ENCODE measurements around the gene SLIT3.

SLIT3 gene

GRCh38 chr5:168712280-168712924, 588.5 kb downstream of the SLIT3 start:
- Histone ChIP-seq H3K27me3 (ENCODE audit: insufficient read depth, poor library complexity, severe bottlenecking) (no peaks in the 10 kb centered on the region), H3K27ac (replicated peaks) (no peak overlapping the region), H3K4me3 (replicated peaks; ENCODE audit: insufficient read depth, low read length) (no peak overlapping the region)
- no peak for DNase-seq (ENCODE audit: low read depth in 1 of 2, low spot score in 1 of 2)
- TF ChIP-seq GABPA (IDR thresholded peaks at IDR 0.05; ENCODE audit: low read depth) (no peak), CTCF (IDR thresholded peaks at IDR 0.05; ENCODE audit: insufficient read depth, low read length) (no peak), SPI1 (IDR thresholded peaks at IDR 0.05; ENCODE audit: borderline replicate concordance, low read depth) (no peak), REST (IDR thresholded peaks at IDR 0.05; ENCODE audit: insufficient replicate concordance, low read depth) (no peak), POLR2AphosphoS5 (IDR thresholded peaks at IDR 0.05; ENCODE audit: low read depth) (no peak)

- no peak for TF ChIP-seq REST (IDR thresholded peaks at IDR 0.05; ENCODE audit: insufficient replicate concordance, low read depth)
- no peak for TF ChIP-seq POLR2AphosphoS5 (IDR thresholded peaks at IDR 0.05; ENCODE audit: low read depth)
- TF ChIP-seq SPI1 (IDR thresholded peaks at IDR 0.05; ENCODE audit: borderline replicate concordance, low read depth) = no peak
- no peak for TF ChIP-seq CTCF (IDR thresholded peaks at IDR 0.05; ENCODE audit: insufficient read depth, low read length)
- no peak for TF ChIP-seq GABPA (IDR thresholded peaks at IDR 0.05; ENCODE audit: low read depth)
- no peak for DNase-seq (ENCODE audit: low read depth in 1 of 2, low spot score in 1 of 2)
- Histone ChIP-seq H3K4me3 (replicated peaks; ENCODE audit: insufficient read depth, low read length) (no peak overlapping the region), H3K27ac (replicated peaks) (no peak overlapping the region), H3K27me3 (ENCODE audit: insufficient read depth, poor library complexity, severe bottlenecking) (no peaks in the 10 kb centered on the region)
Measured at GRCh38 chr5:168710706-168711105, 590.2 kb downstream of the SLIT3 start.

GRCh38 chr5:168707716-168708695, 592.9 kb downstream of the SLIT3 start:
- no peaks in the 10 kb centered on the region for H3K27me3 ChIP-seq (ENCODE audit: insufficient read depth, poor library complexity, severe bottlenecking)
- H3K27ac ChIP-seq (replicated peaks) = no peak overlapping the region
- no peak for DNase-seq (ENCODE audit: low read depth in 1 of 2, low spot score in 1 of 2)
- no peak overlapping the region for H3K4me3 ChIP-seq (replicated peaks; ENCODE audit: insufficient read depth, low read length)
- TF ChIP-seq GABPA (IDR thresholded peaks at IDR 0.05; ENCODE audit: low read depth) (no peak), REST (IDR thresholded peaks at IDR 0.05; ENCODE audit: insufficient replicate concordance, low read depth) (no peak), SPI1 (IDR thresholded peaks at IDR 0.05; ENCODE audit: borderline replicate concordance, low read depth) (no peak), CTCF (IDR thresholded peaks at IDR 0.05; ENCODE audit: insufficient read depth, low read length) (no peak), POLR2AphosphoS5 (IDR thresholded peaks at IDR 0.05; ENCODE audit: low read depth) (no peak)
